ENCODE measurements around the gene TBX1. TPM values are rescaled to one million over a fixed set of nuclear protein-coding genes. Genes with fewer than 3 reads are reported as not detected.

TBX1 gene
- total RNA-seq, 3 donors from 2014 or later (not counting 1 experiment from before 2014, with no cell fraction given): 2.0 to 4.6 (median 3.2) TPM

DNA sequence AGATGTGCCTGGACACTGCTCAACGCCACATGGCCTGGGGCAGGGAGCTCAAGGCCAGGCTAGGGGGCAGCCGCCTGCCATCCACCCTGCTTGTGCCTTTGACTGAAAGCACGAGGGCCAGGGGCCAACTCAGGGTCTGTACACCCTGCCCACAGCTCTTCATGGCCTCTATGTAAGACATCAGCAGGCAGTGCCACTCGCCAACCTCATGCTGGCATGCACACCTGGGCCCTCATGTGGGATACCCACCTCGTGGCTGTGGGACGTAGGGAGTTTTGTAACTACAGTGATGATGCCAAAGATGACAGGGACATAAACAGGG lies 25.6 kb downstream of the TBX1 start:
- H3K4me1 Mint-ChIP-seq: peaks cover 0 to 4% of the 10 kb centered on the region in 2 donors
- WGBS (ENCODE audit: insufficient coverage): 85% methylated on average over 6 of the region's 6 CpGs

DNA sequence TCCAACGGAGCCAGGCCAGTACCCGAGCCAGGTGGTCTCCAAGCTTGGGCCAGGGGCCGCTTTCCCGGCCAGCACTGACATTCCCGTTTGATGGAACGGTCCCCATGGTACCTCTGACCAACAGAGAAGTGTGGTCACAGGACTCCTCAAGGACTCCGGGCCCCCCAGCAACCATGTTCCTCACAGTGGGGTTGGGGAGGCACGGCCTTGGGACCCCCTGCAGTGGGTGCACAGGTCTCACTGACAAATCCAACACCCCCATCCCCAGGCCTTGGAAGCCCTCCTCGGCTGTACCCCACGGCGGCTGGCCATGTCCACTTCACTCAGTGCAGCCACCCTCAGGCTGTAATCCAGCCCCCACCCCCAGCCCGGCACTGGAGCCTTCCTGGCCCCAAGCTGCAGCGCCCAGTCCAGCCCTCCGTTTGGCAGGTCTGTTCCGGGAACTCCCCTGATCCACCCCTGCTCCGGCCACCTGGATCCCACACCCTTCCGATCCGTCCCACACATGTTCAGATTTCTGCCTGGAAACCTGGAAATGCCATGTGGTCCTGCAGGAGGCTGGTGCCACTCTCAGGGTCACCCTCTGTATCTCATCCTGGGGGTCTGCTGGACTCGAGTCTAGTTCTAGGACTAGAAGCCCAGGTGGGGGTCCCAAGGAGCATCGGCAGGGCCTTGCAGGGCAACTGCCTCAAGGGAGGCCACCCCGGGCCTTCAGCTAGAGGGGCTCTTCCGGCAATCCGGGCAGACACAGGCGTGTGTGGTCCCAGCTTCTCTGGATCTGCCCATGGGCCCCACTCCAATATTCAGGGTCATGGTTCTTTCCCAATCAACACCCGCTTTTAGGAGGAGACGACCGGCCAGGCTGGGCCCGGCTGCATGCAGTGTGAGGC lies 26.6 kb downstream of the TBX1 start:
- Histone ChIP-seq H3K9me3 (ENCODE audit: control insufficient read depth, insufficient read depth, low read length) (no peaks in the 10 kb centered on the region), H3K27me3 (ENCODE audit: control insufficient read depth, insufficient read depth, low read length) (no peaks in the 10 kb centered on the region), H3K27ac (ENCODE audit: low read length) (no peak overlapping the region), H3K4me1 (ENCODE audit: control insufficient read depth, insufficient read depth, low read length) (no peaks in the 10 kb centered on the region), H3K4me3 (ENCODE audit: low read length) (no peak overlapping the region), H3K36me3 (ENCODE audit: control insufficient read depth, insufficient read depth, low read length) (peaks cover 2% of the 10 kb centered on the region)
- 95% methylated on average over 28 of the region's 28 CpGs for WGBS (ENCODE audit: insufficient coverage)
- Mint-ChIP-seq H3K4me1 (peaks cover 0 to 4% of the 10 kb centered on the region in 2 donors), H3K27me3 (ENCODE audit: low read depth in 2 of 2) (no peaks in the 10 kb centered on the region), H3K27ac (no peak overlapping the region), H3K36me3 (no peaks in the 10 kb centered on the region), H3K9me3 (no peaks in the 10 kb centered on the region), H3K4me3 (no peak overlapping the region)
- DNase-seq (no peak), ATAC-seq (no peak)
- TF ChIP-seq, protein P1, sequence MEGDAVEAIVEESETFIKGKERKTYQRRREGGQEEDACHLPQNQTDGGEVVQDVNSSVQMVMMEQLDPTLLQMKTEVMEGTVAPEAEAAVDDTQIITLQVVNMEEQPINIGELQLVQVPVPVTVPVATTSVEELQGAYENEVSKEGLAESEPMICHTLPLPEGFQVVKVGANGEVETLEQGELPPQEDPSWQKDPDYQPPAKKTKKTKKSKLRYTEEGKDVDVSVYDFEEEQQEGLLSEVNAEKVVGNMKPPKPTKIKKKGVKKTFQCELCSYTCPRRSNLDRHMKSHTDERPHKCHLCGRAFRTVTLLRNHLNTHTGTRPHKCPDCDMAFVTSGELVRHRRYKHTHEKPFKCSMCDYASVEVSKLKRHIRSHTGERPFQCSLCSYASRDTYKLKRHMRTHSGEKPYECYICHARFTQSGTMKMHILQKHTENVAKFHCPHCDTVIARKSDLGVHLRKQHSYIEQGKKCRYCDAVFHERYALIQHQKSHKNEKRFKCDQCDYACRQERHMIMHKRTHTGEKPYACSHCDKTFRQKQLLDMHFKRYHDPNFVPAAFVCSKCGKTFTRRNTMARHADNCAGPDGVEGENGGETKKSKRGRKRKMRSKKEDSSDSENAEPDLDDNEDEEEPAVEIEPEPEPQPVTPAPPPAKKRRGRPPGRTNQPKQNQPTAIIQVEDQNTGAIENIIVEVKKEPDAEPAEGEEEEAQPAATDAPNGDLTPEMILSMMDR (IDR thresholded peaks at IDR 0.05): no peak
- intact Hi-C loops (cut with micrococcal nuclease): no loop called here

More for the DNA sequence above, 25.6 kb downstream of the TBX1 start:
- Histone ChIP-seq H3K27me3 (ENCODE audit: control insufficient read depth, insufficient read depth, low read length) (no peaks in the 10 kb centered on the region), H3K27ac (ENCODE audit: low read length) (no peak overlapping the region), H3K9me3 (ENCODE audit: control insufficient read depth, insufficient read depth, low read length) (no peaks in the 10 kb centered on the region), H3K4me1 (ENCODE audit: control insufficient read depth, insufficient read depth, low read length) (no peaks in the 10 kb centered on the region), H3K4me3 (ENCODE audit: low read length) (no peak overlapping the region), H3K36me3 (ENCODE audit: control insufficient read depth, insufficient read depth, low read length) (no peaks in the 10 kb centered on the region)
- peak in 1 of 3 donors; percentile 30 for ATAC-seq
- intact Hi-C loops (cut with micrococcal nuclease): no loop called here
- TF ChIP-seq, protein P1 (IDR thresholded peaks at IDR 0.05): no peak
- Mint-ChIP-seq H3K36me3 (no peaks in the 10 kb centered on the region), H3K4me3 (no peak overlapping the region), H3K27ac (no peak overlapping the region), H3K9me3 (no peaks in the 10 kb centered on the region), H3K27me3 (ENCODE audit: low read depth in 2 of 2) (no peaks in the 10 kb centered on the region)
- DNase-seq: no peak

DNA sequence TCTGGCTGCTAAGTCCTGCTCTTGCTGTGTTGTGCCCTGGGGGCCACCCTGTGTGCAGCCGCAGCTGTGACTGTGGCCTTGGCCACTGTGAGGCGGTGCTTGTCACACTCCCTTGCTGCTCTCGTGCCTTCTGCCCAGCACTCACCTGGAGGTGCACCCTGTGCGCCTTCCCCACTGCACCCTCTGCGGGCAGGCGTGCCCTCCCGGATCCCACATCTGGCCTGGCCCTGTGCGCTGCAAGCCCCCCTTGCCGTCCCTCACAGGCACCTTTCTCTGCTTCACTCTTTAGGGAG lies 27.2 kb downstream of the TBX1 start:
- Mint-ChIP-seq H3K4me1 (peaks cover 0 to 4% of the 10 kb centered on the region in 2 donors), H3K27me3 (ENCODE audit: low read depth in 2 of 2) (no peaks in the 10 kb centered on the region), H3K27ac (no peak overlapping the region), H3K9me3 (no peaks in the 10 kb centered on the region), H3K36me3 (no peaks in the 10 kb centered on the region), H3K4me3 (no peak overlapping the region)
- Histone ChIP-seq H3K4me3 (ENCODE audit: low read length) (no peak overlapping the region), H3K4me1 (ENCODE audit: control insufficient read depth, insufficient read depth, low read length) (no peaks in the 10 kb centered on the region), H3K36me3 (ENCODE audit: control insufficient read depth, insufficient read depth, low read length) (peaks cover 2% of the 10 kb centered on the region), H3K27me3 (ENCODE audit: control insufficient read depth, insufficient read depth, low read length) (no peaks in the 10 kb centered on the region), H3K27ac (ENCODE audit: low read length) (no peak overlapping the region), H3K9me3 (ENCODE audit: control insufficient read depth, insufficient read depth, low read length) (peaks cover 4% of the 10 kb centered on the region)
- TF ChIP-seq, protein P1 (IDR thresholded peaks at IDR 0.05): no peak
- 96% methylated on average over 9 of the region's 9 CpGs for WGBS (ENCODE audit: insufficient coverage)
- ATAC-seq: no peak
- no peak for DNase-seq
- intact Hi-C loops (cut with micrococcal nuclease): no loop called here
